Upper lobe of left lung (tissue), 6 donors: Measurements from ENCODE around the gene INSR. TPM values are rescaled to one million over a fixed set of nuclear protein-coding genes. Genes with fewer than 3 reads are reported as not detected.

Source experiments
- ATAC-seq, 2 donors: fragments of 200-7000 bp; cut with Tn5 transposase; one replicate each; pipeline ENCODE4 v1.9.1; 2022; ENCODE audit warnings: mild to moderate bottlenecking in 2 of 2, moderate library complexity in 2 of 2; ENCODE audit not compliant: low FRiP score in 2 of 2
- DNase-seq, 2 donors: peaks; one replicate each; pipeline ENCODE4 v3.0.0-alpha.2; 2019 to 2020
- H3K27ac ChIP-seq, 4 donors: fragments of 200-600 bp; sonication (generic); one replicate each; pipeline ENCODE4 v1.5.1; 2016 to 2019
- H3K27me3 ChIP-seq, 4 donors: fragments of 200-600 bp; sonication (generic); one replicate each; pipeline ENCODE4 v1.5.1; 2017 to 2019
- H3K36me3 ChIP-seq, 4 donors: fragments of 200-600 bp; sonication (generic); one replicate each; pipeline ENCODE4 v1.5.1; 2016 to 2019
- H3K4me1 ChIP-seq, 4 donors: fragments of 200-600 bp; sonication (generic); one replicate each; pipeline ENCODE4 v1.5.1; 2018 to 2019
- H3K4me3 ChIP-seq, 4 donors: fragments of 200-600 bp; sonication (generic); one replicate each; pipeline ENCODE4 v1.5.1; 2017 to 2019; ENCODE audit warnings: mild to moderate bottlenecking in 2 of 4, moderate library complexity in 1 of 4
- H3K9me3 ChIP-seq, 4 donors: fragments of 200-600 bp; sonication (generic); one replicate each; pipeline ENCODE4 v1.5.1; 2018 to 2019
- EP300 ChIP-seq, 4 donors: sonication (generic); formaldehyde crosslinking; IDR thresholded peaks; one replicate each; pipeline ENCODE4 v1.5.1; 2017; ENCODE audit warnings: antibody characterized with exemption in 4 of 4, control low read depth in 2 of 4
- POLR2A ChIP-seq, 4 donors: fragments of 450-650 bp; IDR thresholded peaks; one replicate each; pipeline ENCODE4 v1.5.1; 2016 to 2017; ENCODE audit warnings: antibody characterized with exemption in 4 of 4, mild to moderate bottlenecking in 2 of 4
- POLR2AphosphoS5 ChIP-seq, 2 donors: sonication (generic); formaldehyde crosslinking; IDR thresholded peaks; one replicate each; pipeline ENCODE4 v1.5.1; 2017; ENCODE audit warnings: antibody characterized with exemption in 2 of 2
- WGBS, 2 donors: methylation state at CpG; one replicate each; pipeline ENCODE4 v1.1.5; 2017 to 2018; 5-methylcytosine and 5-hydroxymethylcytosine counted together
- total RNA-seq, 6 donors: library from RNA; depleted of rRNA in 4 of 6; stranded (reverse); fragments of >200 nt in 4 of 6; gene quantifications; one replicate each; pipeline versions ENCODE4 v1.1.0 to v1.2.1, GENCODE V29; 2016 to 2021
- TF ChIP-seq, protein P1 (sequence below), 6 experiments: fragments of 450-650 bp in 4 of 6; fragments of 200-600 bp in 2 of 6; sonication (generic) in 2 of 6; IDR thresholded peaks; one replicate each; pipeline ENCODE4 v1.5.1; 2016 to 2019; ENCODE audit warnings: antibody characterized with exemption in 6 of 6
- donor health status: DM: no; HTN: no; CAD: no; lungs with moderate emphysema.
- donor health status: DM: no; HTN: yes; CAD: no; lungs with severe emphysema.

The INSR gene
- total RNA-seq, 6 donors from 2014 or later, result 32.4 to 142 (median 49.9) TPM

DNA sequence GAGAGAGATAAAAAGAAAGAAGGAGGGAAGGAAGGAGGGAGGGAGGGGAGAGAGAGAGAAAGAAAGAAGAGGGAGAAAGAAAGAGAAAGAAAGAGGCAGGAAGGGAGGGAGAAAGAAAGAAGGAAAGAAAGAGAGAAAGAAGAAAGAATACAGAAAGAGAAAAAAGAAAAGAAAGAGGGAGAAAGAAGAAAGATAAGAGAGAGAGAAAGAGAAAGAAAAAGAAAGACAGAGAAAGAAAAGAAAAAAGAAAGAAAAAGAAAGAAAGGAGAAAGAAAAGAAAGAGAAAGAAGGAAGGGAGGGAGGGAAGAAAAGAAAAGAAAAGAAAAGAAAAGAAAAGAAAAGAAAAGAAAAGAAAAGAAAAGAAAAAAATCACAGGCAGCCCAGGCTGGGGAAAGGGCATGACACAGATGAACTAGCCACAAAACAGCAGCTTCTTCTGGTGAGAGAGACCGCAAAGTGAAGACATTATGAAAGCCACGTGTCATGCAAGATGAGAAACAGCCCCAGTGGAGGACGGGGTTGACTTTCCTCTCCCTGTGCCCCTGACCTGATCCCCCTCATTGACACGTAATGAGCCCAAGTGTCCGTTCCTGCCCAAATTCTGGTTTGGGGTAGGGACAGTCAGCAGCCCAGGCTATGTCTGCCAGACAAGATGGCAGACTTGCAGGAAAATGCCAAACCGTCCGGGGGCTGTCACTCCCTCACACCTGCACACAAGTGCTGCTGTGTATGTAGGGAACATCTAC is 102.1 kb downstream of the INSR start:
- DNase-seq (peak in 1 of 2 donors; percentile 31), ATAC-seq (no peak)
- 60 to 68% methylated on average over 7 of the region's 7 CpGs for whole genome bisulfite sequencing, 2 donors
- no peak overlapping the region for H3K27ac ChIP-seq
- TF ChIP-seq POLR2A (IDR thresholded peaks at IDR 0.05) (no peak), POLR2AphosphoS5 (IDR thresholded peaks at IDR 0.05) (no peak), EP300 (IDR thresholded peaks at IDR 0.05) (no peak)
- TF ChIP-seq, protein P1, sequence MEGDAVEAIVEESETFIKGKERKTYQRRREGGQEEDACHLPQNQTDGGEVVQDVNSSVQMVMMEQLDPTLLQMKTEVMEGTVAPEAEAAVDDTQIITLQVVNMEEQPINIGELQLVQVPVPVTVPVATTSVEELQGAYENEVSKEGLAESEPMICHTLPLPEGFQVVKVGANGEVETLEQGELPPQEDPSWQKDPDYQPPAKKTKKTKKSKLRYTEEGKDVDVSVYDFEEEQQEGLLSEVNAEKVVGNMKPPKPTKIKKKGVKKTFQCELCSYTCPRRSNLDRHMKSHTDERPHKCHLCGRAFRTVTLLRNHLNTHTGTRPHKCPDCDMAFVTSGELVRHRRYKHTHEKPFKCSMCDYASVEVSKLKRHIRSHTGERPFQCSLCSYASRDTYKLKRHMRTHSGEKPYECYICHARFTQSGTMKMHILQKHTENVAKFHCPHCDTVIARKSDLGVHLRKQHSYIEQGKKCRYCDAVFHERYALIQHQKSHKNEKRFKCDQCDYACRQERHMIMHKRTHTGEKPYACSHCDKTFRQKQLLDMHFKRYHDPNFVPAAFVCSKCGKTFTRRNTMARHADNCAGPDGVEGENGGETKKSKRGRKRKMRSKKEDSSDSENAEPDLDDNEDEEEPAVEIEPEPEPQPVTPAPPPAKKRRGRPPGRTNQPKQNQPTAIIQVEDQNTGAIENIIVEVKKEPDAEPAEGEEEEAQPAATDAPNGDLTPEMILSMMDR (IDR thresholded peaks at IDR 0.05), result no peak
- H3K9me3 ChIP-seq, result no peaks in the 10 kb centered on the region
- H3K36me3 ChIP-seq, result no peaks in the 10 kb centered on the region
- H3K4me1 ChIP-seq, result peaks cover 12 to 17% (median 15%) of the 10 kb centered on the region in 4 donors
- no peak overlapping the region for H3K4me3 ChIP-seq
- no peaks in the 10 kb centered on the region for H3K27me3 ChIP-seq

DNA sequence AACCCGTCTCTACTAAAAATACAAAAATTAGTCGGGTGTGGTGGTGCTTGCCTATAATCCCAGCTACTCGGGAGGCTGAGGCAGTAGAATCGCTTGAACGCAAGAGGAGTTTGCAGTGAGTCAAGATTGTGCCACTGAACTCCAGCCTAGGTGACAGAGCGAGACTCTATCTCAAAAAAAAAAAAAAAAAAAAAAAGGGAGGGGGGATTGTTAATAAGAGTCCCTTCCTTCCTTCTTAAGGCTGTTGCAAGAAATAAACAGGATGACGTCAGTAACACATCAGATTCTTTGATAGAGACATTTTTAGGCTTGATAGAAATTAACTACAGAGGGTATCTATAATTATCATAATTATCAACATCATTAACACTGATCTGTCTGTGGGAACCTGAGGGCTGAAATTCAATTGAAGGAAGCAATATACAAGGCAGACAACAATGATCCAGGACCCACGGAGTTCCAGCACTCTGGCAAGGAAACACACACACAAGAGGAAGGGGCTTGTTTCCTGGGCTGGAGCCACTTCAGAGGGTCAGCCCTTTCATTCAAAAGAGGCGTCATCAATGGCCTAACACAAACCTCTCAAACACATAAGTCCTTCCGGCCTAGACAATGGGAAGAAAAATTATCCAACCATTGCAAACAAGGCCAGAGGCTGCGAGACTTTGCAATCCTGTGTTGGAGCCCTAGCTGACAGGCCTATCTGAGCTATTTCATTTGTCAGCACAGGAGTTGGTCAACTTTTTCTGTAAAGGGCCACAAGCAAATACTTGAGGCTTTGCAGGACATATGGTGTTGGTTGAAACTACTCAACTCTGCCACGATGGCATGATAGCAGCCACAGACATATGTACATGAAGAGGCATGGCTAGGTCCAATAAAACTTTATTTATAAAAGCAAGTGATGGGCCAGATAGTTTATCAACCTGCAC is 105.2 kb downstream of the INSR start:
- WGBS, 2 donors, result 49 to 53% methylated on average over 12 of the region's 12 CpGs
- DNase-seq, result peak in 1 of 2 donors; percentile 22
- Histone ChIP-seq H3K36me3 (no peaks in the 10 kb centered on the region), H3K27me3 (no peaks in the 10 kb centered on the region), H3K27ac (peak overlapping the region in 2 of 4 donors; percentile 13 to 71), H3K4me1 (peaks cover 8 to 15% (median 11%) of the 10 kb centered on the region in 4 donors), H3K4me3 (no peak overlapping the region), H3K9me3 (no peaks in the 10 kb centered on the region)
- TF ChIP-seq POLR2AphosphoS5 (IDR thresholded peaks at IDR 0.05), result peak; percentile 24 to 35
- no peak for TF ChIP-seq POLR2A (IDR thresholded peaks at IDR 0.05)
- ATAC-seq, result peak in 1 of 2 donors; percentile 58

DNA sequence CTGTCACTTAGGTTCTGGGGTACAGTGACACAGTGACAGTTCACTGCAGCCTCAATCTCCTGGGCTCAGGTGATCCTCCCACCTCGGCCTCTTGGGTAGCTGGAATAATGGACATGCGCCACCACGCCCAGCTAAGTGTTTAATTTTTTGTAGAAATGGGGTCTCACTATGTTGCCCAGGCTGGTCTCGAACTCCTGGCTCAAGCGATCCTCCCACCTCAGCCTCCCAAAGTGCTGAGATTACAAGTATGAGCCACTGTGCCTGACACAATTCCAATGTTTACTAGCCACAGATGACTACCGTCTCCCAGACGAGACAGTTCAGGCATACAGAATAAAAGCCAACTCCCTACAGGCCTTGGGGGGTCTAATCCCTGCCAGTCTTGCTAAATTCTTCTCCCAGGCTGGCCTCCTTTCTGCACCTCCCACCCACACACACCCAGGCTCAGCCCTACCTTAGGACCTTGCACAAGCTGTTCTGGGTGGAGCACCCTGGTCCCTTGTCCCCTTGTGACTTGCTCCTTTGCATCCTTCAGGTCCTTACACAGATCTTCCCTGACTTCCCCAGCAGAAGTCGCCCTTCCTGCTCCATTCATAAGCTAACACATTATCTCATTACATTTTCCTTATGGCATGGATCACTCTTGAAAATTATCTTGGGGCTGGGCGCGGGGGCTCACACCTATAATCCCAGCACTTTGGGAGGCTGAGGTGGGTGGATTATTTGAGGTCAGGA is 106.4 kb downstream of the INSR start:
- no peak for ATAC-seq
- H3K4me3 ChIP-seq, result no peak overlapping the region
- H3K9me3 ChIP-seq, result no peaks in the 10 kb centered on the region
- no peaks in the 10 kb centered on the region for H3K27me3 ChIP-seq
- WGBS, 2 donors, result 81 to 84% methylated on average over 10 of the region's 10 CpGs
- peak overlapping the region in 2 of 4 donors; percentile 13 to 71 for H3K27ac ChIP-seq
- H3K36me3 ChIP-seq, result no peaks in the 10 kb centered on the region
- no peak for TF ChIP-seq POLR2AphosphoS5 (IDR thresholded peaks at IDR 0.05)
- no peak for TF ChIP-seq POLR2A (IDR thresholded peaks at IDR 0.05)
- TF ChIP-seq, protein P1 (IDR thresholded peaks at IDR 0.05), result no peak
- TF ChIP-seq EP300 (IDR thresholded peaks at IDR 0.05), result no peak
- H3K4me1 ChIP-seq, result peaks cover 16 to 27% (median 21%) of the 10 kb centered on the region in 4 donors
- DNase-seq, result no peak

DNA sequence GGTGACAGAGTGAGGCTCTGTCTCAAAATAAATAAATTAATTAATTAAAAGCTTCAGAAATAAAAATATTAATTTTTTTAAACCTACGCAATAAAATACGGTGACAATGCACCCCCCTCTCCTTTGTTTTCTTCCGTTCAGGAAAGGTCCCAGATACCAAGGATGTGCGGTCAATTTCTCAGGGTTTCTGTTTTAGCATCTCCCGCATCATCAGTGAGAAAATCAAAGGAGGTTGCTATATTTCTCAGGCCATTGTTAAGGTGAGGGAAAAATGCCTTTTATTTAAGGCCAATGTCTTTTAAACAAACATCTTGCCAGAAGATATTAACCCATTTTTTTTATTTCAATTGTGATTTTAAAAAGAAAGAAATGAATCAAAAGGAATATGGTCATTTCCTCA is 111.7 kb downstream of the INSR start:
- peak overlapping the region; percentile 37 to 80 (median 70) for H3K27ac ChIP-seq
- no peak for TF ChIP-seq POLR2AphosphoS5 (IDR thresholded peaks at IDR 0.05)
- TF ChIP-seq EP300 (IDR thresholded peaks at IDR 0.05), result no peak
- TF ChIP-seq, protein P1 (IDR thresholded peaks at IDR 0.05), result no peak
- no peak for TF ChIP-seq POLR2A (IDR thresholded peaks at IDR 0.05)
- WGBS, 2 donors, result 68 to 70% methylated on average over 5 of the region's 5 CpGs
- H3K9me3 ChIP-seq, result no peaks in the 10 kb centered on the region
- H3K4me1 ChIP-seq, result peaks cover 33 to 42% (median 34%) of the 10 kb centered on the region in 4 donors
- no peak for DNase-seq
- ATAC-seq, result no peak
- peak overlapping the region in 1 of 4 donors; percentile 12 for H3K4me3 ChIP-seq
- no peaks in the 10 kb centered on the region for H3K36me3 ChIP-seq
- H3K27me3 ChIP-seq, result no peaks in the 10 kb centered on the region
